CD14-positive monocyte (primary cell): Measurements from ENCODE around the gene ITM2B. TPM values are rescaled to one million over a fixed set of nuclear protein-coding genes. Genes with fewer than 3 reads are reported as not detected.

ENCODE experiments used
- DNase-seq, 3 donors: peaks; one replicate each; pipeline ENCODE4 v3.0.0-alpha.2; 2011 to 2022
- H2AFZ ChIP-seq: 2 replicates; pipeline ENCODE4 v1.6.0; 2012; ENCODE audit warnings: mild to moderate bottlenecking, low read depth, low read length, inconsistent platforms; ENCODE audit not compliant: insufficient read depth, poor library complexity, severe bottlenecking
- H3K27ac ChIP-seq, 2 donors: 1 replicate in 1 of 2; 2 replicates in 1 of 2; pipeline ENCODE4 v1.5.1; 2012 to 2013; ENCODE audit warnings: low read length in 2 of 2, control low read depth in 1 of 2, inconsistent platforms in 1 of 2, low read depth in 1 of 2, mild to moderate bottlenecking in 1 of 2
- H3K27me3 ChIP-seq, 2 donors: one replicate each; pipeline versions ENCODE4 v1.6.0 to v1.6.1; 2011 to 2013; ENCODE audit warnings: low read length in 2 of 2; ENCODE audit not compliant: control insufficient read depth in 2 of 2, insufficient read depth in 2 of 2
- H3K36me3 ChIP-seq, 2 donors: replicated peaks in 1 of 2; 1 replicate in 1 of 2; 2 replicates in 1 of 2; pipeline versions ENCODE4 v1.5.1 to v1.6.1; 2012 to 2013; ENCODE audit warnings: low read length in 2 of 2, control low read depth in 1 of 2, inconsistent platforms in 1 of 2, mild to moderate bottlenecking in 1 of 2; ENCODE audit not compliant: insufficient read depth in 2 of 2, control insufficient read depth in 1 of 2
- H3K4me1 ChIP-seq, 2 donors: 1 replicate in 1 of 2; 2 replicates in 1 of 2; pipeline versions ENCODE4 v1.5.1 to v1.6.1; 2012 to 2013; ENCODE audit warnings: low read length in 2 of 2, control low read depth in 1 of 2, inconsistent platforms in 1 of 2, mild to moderate bottlenecking in 1 of 2, moderate library complexity in 1 of 2; ENCODE audit not compliant: insufficient read depth in 2 of 2, control insufficient read depth in 1 of 2
- H3K4me2 ChIP-seq: replicated peaks from 2 replicates; pipeline ENCODE3; 2012; ENCODE audit warnings: low read length, moderate library complexity, mild to moderate bottlenecking; ENCODE audit not compliant: poor library complexity, severe bottlenecking; ENCODE audit errors: extremely low read depth
- H3K4me3 ChIP-seq, 3 experiments: fragments of 200-600 bp in 1 of 3; sonication (generic) in 1 of 3; replicated peaks in 1 of 3; 1 replicate in 2 of 3; 2 replicates in 1 of 3; pipeline ENCODE4 v1.5.1; 2011 to 2013; ENCODE audit warnings: low read length in 3 of 3, mild to moderate bottlenecking in 3 of 3, control low read depth in 2 of 3, low read depth in 2 of 3, inconsistent platforms in 1 of 3, moderate library complexity in 1 of 3
- H3K79me2 ChIP-seq: 2 replicates; pipeline ENCODE4 v1.6.0; 2012; ENCODE audit warnings: mild to moderate bottlenecking, control low read depth, inconsistent platforms, low read length, moderate library complexity; ENCODE audit not compliant: insufficient read depth
- H3K9ac ChIP-seq: 2 replicates; pipeline ENCODE4 v1.6.0; 2017; ENCODE audit warnings: low read length, mild to moderate bottlenecking; ENCODE audit not compliant: insufficient read depth, poor library complexity, severe bottlenecking
- H3K9me3 ChIP-seq, 2 donors: replicated peaks in 1 of 2; 1 replicate in 1 of 2; 2 replicates in 1 of 2; pipeline versions ENCODE4 v1.5.1 to v1.6.1; 2012 to 2013; ENCODE audit warnings: low read length in 2 of 2, control low read depth in 1 of 2; ENCODE audit not compliant: control insufficient read depth in 1 of 2, insufficient read depth in 1 of 2
- H4K20me1 ChIP-seq: 2 replicates; pipeline ENCODE4 v1.6.0; 2012; ENCODE audit warnings: mild to moderate bottlenecking, low read length, control low read depth, moderate library complexity; ENCODE audit not compliant: insufficient read depth
- H3K27ac Mint-ChIP-seq, 7 donors: one replicate each; pipeline ENCODE4 v1.8.0; 2020; ENCODE audit warnings: mild to moderate bottlenecking in 7 of 7, mixed read lengths in 7 of 7, moderate library complexity in 6 of 7, inconsistent platforms in 2 of 7
- H3K27me3 Mint-ChIP-seq, 3 donors: one replicate each; pipeline ENCODE4 v1.8.0; 2021 to 2022; ENCODE audit warnings: low read depth in 3 of 3, mild to moderate bottlenecking in 3 of 3, mixed read lengths in 3 of 3, moderate library complexity in 3 of 3, inconsistent platforms in 1 of 3
- H3K36me3 Mint-ChIP-seq, 2 donors: one replicate each; pipeline ENCODE4 v1.8.0; 2020; ENCODE audit warnings: mixed read lengths in 2 of 2, inconsistent platforms in 1 of 2, mild to moderate bottlenecking in 1 of 2
- H3K4me1 Mint-ChIP-seq: one replicate; pipeline ENCODE4 v1.8.0; 2020; ENCODE audit warnings: mild to moderate bottlenecking, mixed read lengths
- H3K4me3 Mint-ChIP-seq, 2 donors: one replicate each; pipeline ENCODE4 v1.8.0; 2020; ENCODE audit warnings: mild to moderate bottlenecking in 2 of 2, mixed read lengths in 2 of 2, moderate library complexity in 1 of 2
- H3K9me3 Mint-ChIP-seq, 7 donors: one replicate each; pipeline ENCODE4 v1.8.0; 2020 to 2022; ENCODE audit warnings: mixed read lengths in 7 of 7, mild to moderate bottlenecking in 6 of 7, moderate library complexity in 6 of 7, inconsistent platforms in 2 of 7
- WGBS: methylation state at CpG from one replicate; pipeline ENCODE4 v1.1.5; 2013; ENCODE audit warnings: missing lambda C conversion rate; ENCODE audit not compliant: insufficient coverage; 5-methylcytosine and 5-hydroxymethylcytosine counted together
- intact Hi-C, 2 donors: fragments of 100-400 bp; cut with micrococcal nuclease; formaldehyde crosslinking; loops; one replicate each; pipeline versions ENCODE4 v1.15.0 to v1.15.1; 2023
- polyA plus RNA-seq, 3 donors: library from polyadenylated mRNA; depleted of rRNA in 1 of 3; unstranded in 2 of 3; stranded (reverse) in 1 of 3; fragments of 300-500 nt in 2 of 3; fragments of >200 nt in 1 of 3; fragmentation: Illumina TruSeq in 2 of 3; gene quantifications; 1 replicate in 2 of 3; 2 replicates in 1 of 3; pipeline ENCODE4 v1.2.3, GENCODE V29; 2012 to 2021
- TF ChIP-seq, protein P1 (sequence below): fragments of 200-600 bp; IDR thresholded peaks from one replicate; pipeline ENCODE4 v1.8.0; 2022; ENCODE audit warnings: antibody characterized with exemption, mild to moderate bottlenecking

The ITM2B gene
- polyA plus RNA-seq, 3 donors = 702 to 1,657 (median 1,502) TPM

DNA sequence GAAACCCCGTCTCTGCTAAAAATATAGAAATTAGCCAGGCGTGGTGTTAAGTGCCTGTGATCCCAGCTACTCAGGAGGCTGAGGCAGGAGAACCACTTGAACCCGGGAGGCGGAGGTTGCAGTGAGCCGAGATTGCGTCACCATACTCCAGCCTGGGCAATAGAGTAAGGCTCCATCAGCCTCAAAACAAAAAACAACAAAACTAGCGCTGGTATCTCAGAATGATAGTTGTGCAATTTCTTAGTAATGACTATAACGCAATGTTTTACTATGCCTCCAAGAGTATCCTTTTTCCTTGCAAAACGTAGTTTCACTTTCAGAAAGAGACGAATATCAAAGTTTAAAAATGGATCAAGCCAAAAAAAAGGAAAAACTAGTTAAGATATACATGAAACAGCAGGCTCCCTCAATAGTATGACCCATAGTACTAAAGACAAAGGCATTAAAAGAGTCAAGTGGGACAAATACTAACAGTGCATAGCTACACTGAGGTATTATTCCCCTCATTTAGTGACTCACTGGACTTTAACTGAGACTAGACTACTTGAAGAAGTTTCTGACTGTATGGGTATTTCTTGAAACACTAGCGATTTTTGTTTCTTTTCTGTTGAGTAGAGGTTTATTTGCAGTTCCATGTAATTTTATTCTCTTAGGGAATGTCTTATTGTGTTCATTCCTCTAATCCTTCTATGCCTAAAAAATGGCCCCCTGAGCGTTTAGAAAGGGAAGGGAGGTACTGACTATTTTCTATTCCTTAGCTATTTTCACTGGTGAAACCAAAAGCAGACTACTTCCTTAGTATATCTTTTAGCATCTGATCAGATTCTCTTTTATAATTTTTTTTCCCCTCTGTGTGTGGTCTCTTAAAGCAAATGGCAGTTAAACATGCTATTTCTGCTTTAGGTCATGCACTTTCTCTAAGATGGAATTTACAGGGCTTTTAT is 10.4 kb upstream of the ITM2B start:
- H4K20me1 ChIP-seq = no peaks in the 10 kb centered on the region
- H3K4me1 ChIP-seq = peaks cover 35 to 45% of the 10 kb centered on the region in 2 donors
- peak overlapping the region; percentile 7 for H2AFZ ChIP-seq
- H3K27ac ChIP-seq = peak overlapping the region; percentile 88 to 89
- H3K36me3 ChIP-seq = no peaks in the 10 kb centered on the region
- TF ChIP-seq, protein P1, sequence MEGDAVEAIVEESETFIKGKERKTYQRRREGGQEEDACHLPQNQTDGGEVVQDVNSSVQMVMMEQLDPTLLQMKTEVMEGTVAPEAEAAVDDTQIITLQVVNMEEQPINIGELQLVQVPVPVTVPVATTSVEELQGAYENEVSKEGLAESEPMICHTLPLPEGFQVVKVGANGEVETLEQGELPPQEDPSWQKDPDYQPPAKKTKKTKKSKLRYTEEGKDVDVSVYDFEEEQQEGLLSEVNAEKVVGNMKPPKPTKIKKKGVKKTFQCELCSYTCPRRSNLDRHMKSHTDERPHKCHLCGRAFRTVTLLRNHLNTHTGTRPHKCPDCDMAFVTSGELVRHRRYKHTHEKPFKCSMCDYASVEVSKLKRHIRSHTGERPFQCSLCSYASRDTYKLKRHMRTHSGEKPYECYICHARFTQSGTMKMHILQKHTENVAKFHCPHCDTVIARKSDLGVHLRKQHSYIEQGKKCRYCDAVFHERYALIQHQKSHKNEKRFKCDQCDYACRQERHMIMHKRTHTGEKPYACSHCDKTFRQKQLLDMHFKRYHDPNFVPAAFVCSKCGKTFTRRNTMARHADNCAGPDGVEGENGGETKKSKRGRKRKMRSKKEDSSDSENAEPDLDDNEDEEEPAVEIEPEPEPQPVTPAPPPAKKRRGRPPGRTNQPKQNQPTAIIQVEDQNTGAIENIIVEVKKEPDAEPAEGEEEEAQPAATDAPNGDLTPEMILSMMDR = no peak
- Mint-ChIP-seq H3K4me1 (peaks cover 42% of the 10 kb centered on the region), H3K36me3 (no peaks in the 10 kb centered on the region), H3K9me3 (peaks cover under 1 to 5% (median 4%) of the 10 kb centered on the region in 7 donors), H3K4me3 (peak overlapping the region; percentile 69 to 91), H3K27me3 (peaks cover 0 to 3% (median 3%) of the 10 kb centered on the region in 3 donors), H3K27ac (peak overlapping the region; percentile 94 to 97 (median 96))
- H3K4me2 ChIP-seq = peak overlapping the region; percentile 64
- peak overlapping the region; percentile 47 for H3K9ac ChIP-seq
- 80% methylated on average over 2 of the region's 12 CpGs for whole genome bisulfite sequencing
- peak; percentile 74 to 92 (median 86) for DNase-seq
- no peaks in the 10 kb centered on the region for H3K27me3 ChIP-seq
- H3K79me2 ChIP-seq = no peaks in the 10 kb centered on the region
- H3K9me3 ChIP-seq = peaks cover 5% of the 10 kb centered on the region in 2 donors
- intact Hi-C loops = loop anchor here in 1 of 2 donors (5.0 kb wide), 1 partner anchor 80 kb away; no protein-coding TSS in a partner anchor
- H3K4me3 ChIP-seq = peak overlapping the region; percentile 49 to 92 (median 74)

DNA sequence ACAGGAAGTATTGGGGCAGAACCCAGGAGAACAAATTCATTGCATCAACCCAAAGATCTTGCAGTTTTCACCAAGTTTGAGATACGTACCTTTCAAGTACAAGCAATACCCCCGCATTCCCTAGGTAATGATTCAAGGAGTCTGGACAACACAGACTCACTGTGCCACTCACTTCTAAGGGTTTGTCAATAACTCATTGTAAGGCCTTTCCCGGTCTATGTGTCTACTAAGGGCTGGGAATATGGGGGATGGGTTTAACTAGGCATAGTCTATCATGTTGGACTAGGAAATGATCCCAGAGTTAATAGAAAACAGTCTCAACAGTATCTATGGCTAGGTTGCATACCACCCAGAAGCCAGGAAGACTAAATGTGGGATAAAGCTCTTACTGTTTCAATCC is 8.3 kb upstream of the ITM2B start:
- no peaks in the 10 kb centered on the region for H3K9me3 Mint-ChIP-seq
- no peak overlapping the region for H3K4me2 ChIP-seq
- intact Hi-C loops = loop anchor here in 1 of 2 donors (5.0 kb wide), 1 partner anchor 82 kb away; no protein-coding TSS in a partner anchor
- H3K4me3 ChIP-seq = no peak overlapping the region
- H3K9ac ChIP-seq = no peak overlapping the region
- DNase-seq = no peak
- no peak overlapping the region for H3K4me3 Mint-ChIP-seq
- H3K27ac ChIP-seq = peak overlapping the region in 1 of 2 donors; percentile 8
- H3K36me3 ChIP-seq = no peaks in the 10 kb centered on the region
- H3K9me3 ChIP-seq = no peaks in the 10 kb centered on the region
- peak overlapping the region in 1 of 7 donors; percentile 4 for H3K27ac Mint-ChIP-seq
- H2AFZ ChIP-seq = no peak overlapping the region
- H3K27me3 ChIP-seq = no peaks in the 10 kb centered on the region
- peaks cover 35 to 45% of the 10 kb centered on the region in 2 donors for H3K4me1 ChIP-seq
- no peaks in the 10 kb centered on the region for H3K36me3 Mint-ChIP-seq
- H3K79me2 ChIP-seq = no peaks in the 10 kb centered on the region
- TF ChIP-seq, protein P1 = no peak
- no peaks in the 10 kb centered on the region for H4K20me1 ChIP-seq
- no CpG with 5 or more reads among the region's 3 CpGs for WGBS
- H3K4me1 Mint-ChIP-seq = peaks cover 41% of the 10 kb centered on the region
- H3K27me3 Mint-ChIP-seq = peaks cover 0 to 3% (median 3%) of the 10 kb centered on the region in 3 donors
